Fibroblast of mammary gland (primary cell): ENCODE results near the gene ZNF354C.

Source experiments
- DNase-seq: peaks from one replicate; pipeline ENCODE4 v3.0.0-alpha.2; 2010; ENCODE audit warnings: low read depth
- H3K4me3 ChIP-seq: 2 replicates; pipeline ENCODE4 v1.5.1; 2011; ENCODE audit warnings: low read depth, mild to moderate bottlenecking, low read length, moderate library complexity; ENCODE audit not compliant: control insufficient read depth
- TF ChIP-seq, protein P1 (sequence below): conservative IDR thresholded peaks from 2 replicates; pipeline ENCODE4 v1.5.1; 2011; ENCODE audit warnings: low read depth, low read length, inconsistent platforms; ENCODE audit not compliant: control insufficient read depth, insufficient read depth

Gene ZNF354C

DNA sequence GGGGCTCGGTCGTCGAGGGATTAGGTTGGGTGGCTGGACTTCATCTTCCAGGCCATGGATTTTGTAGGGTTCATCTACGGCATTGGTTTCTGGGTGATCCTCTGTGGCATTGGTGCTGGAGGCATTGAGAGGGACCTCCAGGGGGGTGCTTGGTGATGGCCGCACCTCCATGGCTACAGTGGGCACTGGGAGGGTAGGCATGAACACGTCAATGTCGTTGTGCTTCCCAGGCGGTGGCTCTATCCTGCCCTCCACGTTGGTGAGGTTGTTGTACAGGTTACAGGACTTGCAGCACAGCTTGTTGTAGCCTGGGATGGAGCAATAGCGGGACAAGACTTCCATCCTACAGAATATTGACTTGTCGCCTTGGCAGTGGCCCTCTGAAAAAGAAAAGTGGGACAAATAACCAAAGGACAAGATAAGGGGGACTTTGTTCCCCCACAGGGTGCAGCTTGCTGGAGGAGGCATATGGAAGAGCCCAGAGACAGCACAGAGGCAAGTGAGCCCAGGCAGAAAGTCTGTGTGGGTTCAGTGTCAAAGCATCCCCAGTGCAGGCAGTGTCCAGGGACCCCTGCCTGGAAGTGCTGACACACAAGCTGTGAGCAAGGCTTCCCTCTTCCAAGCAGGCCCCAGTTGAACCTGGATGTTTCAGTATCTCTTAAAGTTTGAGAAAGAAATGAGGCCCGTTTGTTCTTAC lies 53.9 kb downstream of the ZNF354C start:
- TF ChIP-seq, protein P1, sequence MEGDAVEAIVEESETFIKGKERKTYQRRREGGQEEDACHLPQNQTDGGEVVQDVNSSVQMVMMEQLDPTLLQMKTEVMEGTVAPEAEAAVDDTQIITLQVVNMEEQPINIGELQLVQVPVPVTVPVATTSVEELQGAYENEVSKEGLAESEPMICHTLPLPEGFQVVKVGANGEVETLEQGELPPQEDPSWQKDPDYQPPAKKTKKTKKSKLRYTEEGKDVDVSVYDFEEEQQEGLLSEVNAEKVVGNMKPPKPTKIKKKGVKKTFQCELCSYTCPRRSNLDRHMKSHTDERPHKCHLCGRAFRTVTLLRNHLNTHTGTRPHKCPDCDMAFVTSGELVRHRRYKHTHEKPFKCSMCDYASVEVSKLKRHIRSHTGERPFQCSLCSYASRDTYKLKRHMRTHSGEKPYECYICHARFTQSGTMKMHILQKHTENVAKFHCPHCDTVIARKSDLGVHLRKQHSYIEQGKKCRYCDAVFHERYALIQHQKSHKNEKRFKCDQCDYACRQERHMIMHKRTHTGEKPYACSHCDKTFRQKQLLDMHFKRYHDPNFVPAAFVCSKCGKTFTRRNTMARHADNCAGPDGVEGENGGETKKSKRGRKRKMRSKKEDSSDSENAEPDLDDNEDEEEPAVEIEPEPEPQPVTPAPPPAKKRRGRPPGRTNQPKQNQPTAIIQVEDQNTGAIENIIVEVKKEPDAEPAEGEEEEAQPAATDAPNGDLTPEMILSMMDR: no peak
- H3K4me3 ChIP-seq: no peak overlapping the region
- no peak for DNase-seq

DNA sequence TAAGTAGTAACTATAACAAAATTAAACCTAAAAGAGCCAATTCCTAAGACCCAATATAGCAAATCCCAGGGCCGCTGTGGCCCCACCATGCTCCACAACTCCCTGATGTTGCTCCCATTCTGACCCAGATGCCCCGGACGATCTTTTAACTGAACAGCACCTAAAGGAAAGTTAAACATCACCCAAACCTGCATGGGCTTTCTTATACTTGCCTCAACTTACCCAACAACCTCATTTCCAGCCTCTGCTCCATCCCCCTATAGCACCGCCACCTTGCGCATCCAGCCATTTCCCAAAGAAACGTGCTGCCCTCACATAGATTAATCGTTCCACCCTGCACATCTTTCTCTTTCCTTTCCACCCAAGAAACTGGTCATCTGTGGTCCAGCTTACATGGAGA lies 54.6 kb downstream of the ZNF354C start:
- TF ChIP-seq, protein P1: no peak
- no peak overlapping the region for H3K4me3 ChIP-seq
- no peak for DNase-seq

DNA sequence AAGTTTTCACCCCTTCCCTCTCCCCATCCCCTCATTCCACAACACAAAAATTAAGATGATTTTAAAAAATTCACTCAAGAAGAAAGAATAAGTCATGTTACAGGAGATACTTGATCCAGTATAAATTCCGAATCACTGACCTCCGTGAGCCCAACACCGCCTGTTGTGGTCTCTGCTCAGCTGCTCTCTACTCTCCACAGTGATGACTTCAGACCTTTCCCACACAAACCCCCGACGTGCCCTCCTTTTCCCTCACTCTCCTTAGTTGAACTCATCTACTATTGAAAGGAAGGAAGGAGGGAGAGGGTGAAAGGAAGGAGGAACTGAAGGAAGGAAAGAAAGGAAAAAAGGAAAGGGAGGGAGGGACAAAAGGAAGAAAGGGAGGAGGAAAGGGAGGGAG lies 55.1 kb downstream of the ZNF354C start:
- no peak overlapping the region for H3K4me3 ChIP-seq
- TF ChIP-seq, protein P1: no peak
- no peak for DNase-seq

DNA sequence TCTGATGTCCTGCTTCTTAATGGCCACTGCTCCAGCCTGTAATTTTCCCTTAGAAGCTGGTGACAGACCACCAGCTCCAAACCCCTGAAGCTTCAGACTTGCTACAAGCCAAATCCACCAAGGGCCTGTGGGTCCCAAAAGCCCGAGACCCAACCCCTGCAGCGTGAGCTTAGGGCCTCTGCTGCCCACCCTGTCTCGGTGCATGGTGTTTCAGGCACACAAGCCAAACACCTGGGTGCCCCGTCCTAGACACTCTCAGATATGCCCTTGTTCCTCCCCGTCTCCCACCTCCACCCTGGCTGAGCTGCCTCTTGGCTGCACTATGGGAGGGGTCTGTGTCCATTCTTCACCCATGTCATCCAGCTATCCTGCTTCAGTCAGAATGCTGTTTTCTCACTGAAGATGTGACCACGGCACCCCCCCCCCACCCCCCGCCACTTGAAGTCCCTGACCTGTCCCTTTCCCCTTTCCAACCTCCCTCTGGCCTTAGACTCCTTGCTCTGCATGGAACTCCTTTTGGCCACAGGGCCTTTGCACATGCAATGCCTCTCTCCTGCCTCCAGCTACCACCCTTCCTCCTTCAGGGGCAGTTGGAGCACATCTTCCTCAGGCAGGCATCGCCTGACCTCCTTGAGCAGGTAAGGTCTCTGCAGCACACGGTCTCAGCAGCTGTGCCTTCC lies 55.8 kb downstream of the ZNF354C start:
- TF ChIP-seq, protein P1: no peak
- no peak overlapping the region for H3K4me3 ChIP-seq
- no peak for DNase-seq

DNA sequence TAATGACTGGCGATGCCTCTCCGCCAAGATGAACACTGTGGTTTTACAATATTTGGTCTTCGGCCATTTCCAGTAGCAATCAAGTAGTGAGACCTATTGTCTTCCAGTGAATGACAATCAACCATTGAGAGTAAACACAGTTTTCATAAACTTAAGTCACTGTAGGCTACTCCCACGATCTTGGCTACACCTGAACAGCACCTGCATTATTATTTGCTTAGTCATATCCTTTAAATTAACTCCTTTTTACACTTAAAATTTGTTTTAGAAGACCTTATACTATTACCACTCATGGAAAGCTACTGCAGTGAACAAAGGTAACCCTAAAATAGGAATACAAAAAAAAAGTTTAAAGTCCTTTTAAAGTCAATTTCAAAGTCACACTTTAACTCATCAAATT lies 58.2 kb downstream of the ZNF354C start:
- no peak overlapping the region for H3K4me3 ChIP-seq
- no peak for DNase-seq
- TF ChIP-seq, protein P1: no peak

DNA sequence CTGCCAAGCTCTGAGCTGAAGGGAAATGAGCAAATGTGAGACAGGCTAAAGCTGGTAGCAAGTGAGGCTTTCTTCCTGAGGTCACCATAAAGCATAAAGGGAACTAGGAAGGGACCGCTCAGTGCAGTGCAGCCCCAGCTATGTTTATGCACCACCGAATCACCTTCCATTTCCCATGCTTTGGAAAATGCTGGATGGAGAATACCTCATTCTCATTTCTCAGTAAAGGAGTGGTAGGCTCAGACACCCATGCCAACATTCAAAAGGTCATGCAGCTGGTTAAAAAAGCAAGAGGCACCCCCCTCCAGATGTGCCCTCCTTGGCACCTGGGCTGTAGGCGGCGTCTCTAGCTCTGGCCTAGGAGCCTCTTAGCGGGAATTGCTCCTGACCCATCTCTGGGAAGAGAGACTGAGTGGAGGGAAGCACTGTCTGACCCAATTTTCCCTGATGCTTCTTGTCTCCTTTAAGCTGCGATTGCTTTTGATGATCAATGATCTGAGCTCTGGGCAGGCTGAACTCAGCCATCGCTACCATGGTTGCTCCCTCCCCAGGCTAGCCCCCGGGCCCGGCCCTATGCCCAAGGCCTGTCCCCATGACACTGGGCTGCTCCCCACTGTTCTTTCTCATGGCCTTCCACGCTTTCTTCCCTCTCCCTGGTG lies 58.7 kb downstream of the ZNF354C start:
- TF ChIP-seq, protein P1: no peak
- no peak for DNase-seq
- H3K4me3 ChIP-seq: no peak overlapping the region
